HG03520 (cell line): ENCODE results near the gene ANK2.
A peak's percentile ranks its signal among the peaks of the same experiment; 100 is the strongest.
"Not testable (repeated sequence)": the region's sequence is repeated elsewhere in the genome, so short reads cannot be mapped to it uniquely, and the experiment has no call there.

Source experiments
- ATAC-seq: cut with Tn5 transposase; IDR thresholded peaks from one replicate; pipeline ENCODE4 v1.9.1; 2021; ENCODE audit warnings: mild to moderate bottlenecking, moderate library complexity; ENCODE audit not compliant: unreplicated experiment

Gene ANK2

GRCh38 chr4:113050837-113051236 lies 1.4 kb downstream of the ANK2 start:
- ATAC-seq: no peak

- ATAC-seq: no peak
Measured at GRCh38 chr4:113051361-113051760, 1.9 kb downstream of the ANK2 start.

GRCh38 chr4:113052379-113052951 lies 3.0 kb downstream of the ANK2 start:
- peak; percentile 91 for ATAC-seq

- ATAC-seq: no peak
Measured at GRCh38 chr4:113053883-113054282, 4.4 kb downstream of the ANK2 start.

GRCh38 chr4:113056318-113056717 lies 6.9 kb downstream of the ANK2 start:
- ATAC-seq: no peak

- ATAC-seq: no peak
Measured at GRCh38 chr4:113057891-113058290, 8.4 kb downstream of the ANK2 start.

- no peak for ATAC-seq
Measured at GRCh38 chr4:113059449-113060182, 10.2 kb downstream of the ANK2 start.

- no peak for ATAC-seq
Measured at GRCh38 chr4:113060853-113061252, 11.4 kb downstream of the ANK2 start.

GRCh38 chr4:113064244-113064643 lies 14.8 kb downstream of the ANK2 start:
- no peak for ATAC-seq

- no peak for ATAC-seq
Measured at GRCh38 chr4:113065629-113066028, 16.2 kb downstream of the ANK2 start.

- ATAC-seq: not testable (repeated sequence)
Measured at GRCh38 chr4:113068771-113069170, 19.3 kb downstream of the ANK2 start.

- ATAC-seq: no peak
Measured at GRCh38 chr4:113069212-113069892, 19.9 kb downstream of the ANK2 start.

- ATAC-seq: no peak
Measured at GRCh38 chr4:113070755-113071154, 21.3 kb downstream of the ANK2 start.

GRCh38 chr4:113071274-113071673 lies 21.8 kb downstream of the ANK2 start:
- ATAC-seq: no peak

- ATAC-seq: no peak
Measured at GRCh38 chr4:113071805-113072204, 22.4 kb downstream of the ANK2 start.

- no peak for ATAC-seq
Measured at GRCh38 chr4:113073451-113074005, 24.1 kb downstream of the ANK2 start.

GRCh38 chr4:113077575-113077974 lies 28.1 kb downstream of the ANK2 start:
- ATAC-seq: no peak

GRCh38 chr4:113078066-113078465 lies 28.6 kb downstream of the ANK2 start:
- no peak for ATAC-seq

- no peak for ATAC-seq
Measured at GRCh38 chr4:113080050-113080449, 30.6 kb downstream of the ANK2 start.

GRCh38 chr4:113080624-113081023 lies 31.2 kb downstream of the ANK2 start:
- ATAC-seq: no peak

- ATAC-seq: no peak
Measured at GRCh38 chr4:113083346-113083745, 33.9 kb downstream of the ANK2 start.

- no peak for ATAC-seq
Measured at GRCh38 chr4:113086172-113086695, 36.8 kb downstream of the ANK2 start.
